Measurements from ENCODE around the gene TAAR8.

DNA sequence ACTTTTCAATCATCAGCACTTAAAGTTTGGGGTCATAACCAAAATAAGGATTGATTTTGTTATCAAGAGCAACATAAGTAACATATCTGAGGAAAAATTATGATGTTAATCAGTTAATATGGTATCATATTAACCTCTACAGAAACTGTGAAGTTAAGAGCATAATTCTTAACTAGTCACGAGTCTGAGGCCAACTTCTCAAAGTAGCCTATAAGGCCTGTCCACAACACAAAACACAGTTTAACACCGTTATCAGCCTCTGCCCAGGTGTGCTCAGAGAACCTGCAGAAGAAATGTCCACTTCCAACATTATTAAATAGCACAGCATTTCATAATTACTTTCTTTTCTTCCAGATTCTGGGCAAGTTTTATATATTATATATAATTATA, 40.6 kb upstream of the TAAR8 start:
- TF ChIP-seq EZH2 (IDR thresholded peaks at IDR 0.05; ENCODE audit: borderline replicate concordance, insufficient read depth, low read depth, low read length, poor library complexity, severe bottlenecking), result no peak
- TF ChIP-seq, protein P1, sequence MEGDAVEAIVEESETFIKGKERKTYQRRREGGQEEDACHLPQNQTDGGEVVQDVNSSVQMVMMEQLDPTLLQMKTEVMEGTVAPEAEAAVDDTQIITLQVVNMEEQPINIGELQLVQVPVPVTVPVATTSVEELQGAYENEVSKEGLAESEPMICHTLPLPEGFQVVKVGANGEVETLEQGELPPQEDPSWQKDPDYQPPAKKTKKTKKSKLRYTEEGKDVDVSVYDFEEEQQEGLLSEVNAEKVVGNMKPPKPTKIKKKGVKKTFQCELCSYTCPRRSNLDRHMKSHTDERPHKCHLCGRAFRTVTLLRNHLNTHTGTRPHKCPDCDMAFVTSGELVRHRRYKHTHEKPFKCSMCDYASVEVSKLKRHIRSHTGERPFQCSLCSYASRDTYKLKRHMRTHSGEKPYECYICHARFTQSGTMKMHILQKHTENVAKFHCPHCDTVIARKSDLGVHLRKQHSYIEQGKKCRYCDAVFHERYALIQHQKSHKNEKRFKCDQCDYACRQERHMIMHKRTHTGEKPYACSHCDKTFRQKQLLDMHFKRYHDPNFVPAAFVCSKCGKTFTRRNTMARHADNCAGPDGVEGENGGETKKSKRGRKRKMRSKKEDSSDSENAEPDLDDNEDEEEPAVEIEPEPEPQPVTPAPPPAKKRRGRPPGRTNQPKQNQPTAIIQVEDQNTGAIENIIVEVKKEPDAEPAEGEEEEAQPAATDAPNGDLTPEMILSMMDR (IDR thresholded peaks at IDR 0.05), result no peak

All from B cell (primary cell).